Ishikawa (cell line): Measurements from ENCODE around the gene NTRK3.

ENCODE experiments used
- RAD21 ChIP-seq: IDR thresholded peaks from 2 replicates; pipeline ENCODE4 v1.6.1; 2012; ENCODE audit warnings: low read depth
- TAF1 ChIP-seq: IDR thresholded peaks from 2 replicates; pipeline ENCODE4 v1.6.1; 2012; ENCODE audit warnings: low read depth, mild to moderate bottlenecking
- TF ChIP-seq, protein P1 (sequence below): IDR thresholded peaks from 2 replicates; pipeline ENCODE4 v1.6.1; 2012

DNA sequence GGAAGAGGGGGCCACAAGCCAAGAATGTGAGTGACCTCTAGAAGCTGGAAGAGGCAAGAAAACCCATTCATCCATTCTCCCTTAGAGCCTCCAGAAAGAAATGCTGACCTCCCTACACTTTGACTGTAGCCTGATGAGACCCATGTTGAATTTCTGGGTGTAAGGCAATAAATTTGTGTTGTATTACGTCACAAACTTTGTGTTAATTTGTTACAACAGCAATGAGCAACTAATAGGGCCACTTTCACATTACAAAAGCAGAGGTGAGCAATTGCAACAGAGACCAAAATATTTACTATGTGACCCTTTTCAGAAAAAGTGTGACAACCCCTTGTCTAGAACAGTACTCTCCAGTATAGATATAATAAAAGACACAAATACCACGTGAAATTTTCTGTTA is 101.2 kb downstream of the NTRK3 start:
- no peak for TF ChIP-seq RAD21
- TF ChIP-seq TAF1, result no peak
- TF ChIP-seq, protein P1, sequence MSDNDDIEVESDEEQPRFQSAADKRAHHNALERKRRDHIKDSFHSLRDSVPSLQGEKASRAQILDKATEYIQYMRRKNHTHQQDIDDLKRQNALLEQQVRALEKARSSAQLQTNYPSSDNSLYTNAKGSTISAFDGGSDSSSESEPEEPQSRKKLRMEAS, result no peak
